CD4-positive, alpha-beta T cell treated with Interleukin-17A for 1 hour (primary cell): Measurements from ENCODE around the gene INSRR.
A peak's percentile ranks its signal among the peaks of the same experiment; 100 is the strongest.

ENCODE experiments used
- DNase-seq: peaks from one replicate; pipeline ENCODE4 v3.0.0-alpha.2; 2020

Gene INSRR

GRCh38 chr1:156803086-156803851 is 55.6 kb downstream of the INSRR start:
- DNase-seq, result no peak

- DNase-seq, result no peak
These were observed 56.4 kb downstream of the INSRR start for GRCh38 chr1:156802421-156802935.

GRCh38 chr1:156801409-156802121 is 57.4 kb downstream of the INSRR start:
- no peak for DNase-seq

GRCh38 chr1:156797212-156797871 is 61.6 kb downstream of the INSRR start:
- peak; percentile 81 for DNase-seq

- DNase-seq, result no peak
These were observed 62.4 kb downstream of the INSRR start for GRCh38 chr1:156796340-156797097.

- DNase-seq, result no peak
These were observed 63.1 kb downstream of the INSRR start for GRCh38 chr1:156795787-156796186.

GRCh38 chr1:156795374-156795733 is 63.6 kb downstream of the INSRR start:
- DNase-seq, result no peak

- DNase-seq, result no peak
These were observed 64.2 kb downstream of the INSRR start for GRCh38 chr1:156794506-156795373.
